HT1080 (cell line): ENCODE data around the gene MS4A10. TPM values are rescaled to one million over a fixed set of nuclear protein-coding genes. Genes with fewer than 3 reads are reported as not detected.
A peak's percentile ranks its signal among the peaks of the same experiment; 100 is the strongest.

Source experiments
- DNase-seq: peaks from one replicate; pipeline ENCODE4 v3.0.0-alpha.2; 2015; ENCODE audit warnings: low read depth
- total RNA-seq: library from RNA; depleted of rRNA; stranded (reverse); fragments of >200 nt; shearing (Covaris generic); gene quantifications from 2 replicates; pipeline ENCODE4 v1.2.3, GENCODE V29; 2014

The MS4A10 gene
- total RNA-seq, 1 experiment from 2014 or later, result not detected

DNA sequence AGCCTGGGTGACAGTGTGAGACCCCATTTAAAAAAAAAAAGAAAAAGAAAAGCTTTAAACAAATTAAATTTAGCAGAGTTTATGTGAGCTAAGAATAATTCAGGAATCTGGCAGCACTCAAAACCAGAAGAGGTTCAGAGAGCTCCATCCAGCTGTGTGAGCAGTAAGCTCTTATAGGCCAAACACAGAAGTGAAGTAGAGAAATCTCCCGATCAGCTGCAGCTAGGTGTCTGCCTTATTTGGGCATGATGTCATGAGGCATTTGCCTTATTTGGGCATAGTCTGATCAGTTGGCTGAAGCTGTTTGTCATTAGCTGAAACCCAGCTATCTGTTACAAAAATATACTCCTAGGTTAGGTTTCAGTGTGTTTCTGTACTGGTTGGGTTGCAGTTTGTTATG lies 20.3 kb upstream of the MS4A10 start:
- DNase-seq, result no peak

- DNase-seq, result no peak
Observed at GRCh38 chr11:60765355-60765754, 19.8 kb upstream of the MS4A10 start.

GRCh38 chr11:60766547-60766946 lies 18.6 kb upstream of the MS4A10 start:
- no peak for DNase-seq

- DNase-seq, result no peak
Observed at GRCh38 chr11:60767388-60767811, 17.7 kb upstream of the MS4A10 start.

DNA sequence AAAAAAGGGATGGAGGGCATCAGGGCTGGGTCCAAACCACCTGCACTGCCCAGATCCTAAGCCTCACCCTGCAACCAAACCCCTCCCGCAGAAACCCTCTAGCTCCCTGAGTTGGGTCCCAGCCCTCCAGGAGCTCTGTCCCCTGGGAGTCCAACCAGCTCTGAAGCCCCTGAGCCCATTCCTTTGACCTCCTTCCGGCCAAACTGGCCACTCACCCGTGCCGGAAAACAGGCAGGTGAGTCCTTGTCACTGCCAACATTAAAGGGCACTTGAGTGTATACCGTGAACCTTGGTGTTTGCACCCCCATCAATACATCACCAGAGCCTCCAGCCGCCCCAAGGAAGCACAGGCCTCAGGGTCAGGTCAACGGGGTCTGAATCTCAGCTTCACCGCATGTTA lies 16.9 kb upstream of the MS4A10 start:
- no peak for DNase-seq

GRCh38 chr11:60769273-60769672 lies 15.9 kb upstream of the MS4A10 start:
- DNase-seq, result no peak

DNA sequence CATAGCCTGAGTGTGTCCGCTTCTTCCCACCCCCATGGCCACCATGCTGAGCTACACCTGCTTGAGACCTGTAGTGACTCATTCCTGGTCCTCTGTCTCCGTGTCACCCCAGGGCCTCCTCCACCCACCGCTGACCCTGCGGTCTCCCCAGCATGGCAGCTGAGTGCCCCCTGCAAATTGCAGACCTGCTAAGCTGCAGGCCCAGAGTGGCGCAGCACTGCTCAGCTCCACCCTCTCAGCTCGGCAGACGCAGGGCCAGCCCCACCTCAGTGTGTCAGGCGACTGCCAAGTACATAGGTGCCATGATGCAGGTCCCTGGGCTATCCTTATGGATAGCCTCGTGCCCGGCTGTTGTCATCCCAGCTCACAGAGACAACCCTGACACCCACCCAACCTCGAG lies 15.3 kb upstream of the MS4A10 start:
- no peak for DNase-seq

DNA sequence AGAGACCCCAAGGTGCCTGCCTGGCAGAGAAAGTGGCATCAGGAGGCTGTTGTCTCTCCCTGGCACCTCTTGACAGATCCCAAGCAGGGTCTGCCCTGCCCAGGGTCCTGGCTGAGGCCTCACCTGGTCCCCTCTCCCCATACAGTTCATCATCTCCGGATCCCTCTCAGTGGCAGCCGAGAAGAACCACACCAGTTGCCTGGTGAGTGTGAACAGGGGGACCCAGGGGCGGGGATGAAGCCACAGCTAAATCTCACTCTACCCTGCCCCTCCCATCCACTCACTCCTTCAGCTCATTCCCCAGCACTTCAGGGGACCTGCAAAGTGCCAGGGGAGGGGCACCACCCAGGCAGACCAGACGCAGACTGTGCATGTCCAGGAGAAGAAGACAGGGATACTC lies 14.0 kb upstream of the MS4A10 start:
- no peak for DNase-seq

GRCh38 chr11:60771879-60772525 lies 13.1 kb upstream of the MS4A10 start:
- peak; percentile 24 for DNase-seq

GRCh38 chr11:60772666-60773065 lies 12.5 kb upstream of the MS4A10 start:
- DNase-seq, result no peak

- DNase-seq, result no peak
Observed at GRCh38 chr11:60774726-60775125, 10.4 kb upstream of the MS4A10 start.

DNA sequence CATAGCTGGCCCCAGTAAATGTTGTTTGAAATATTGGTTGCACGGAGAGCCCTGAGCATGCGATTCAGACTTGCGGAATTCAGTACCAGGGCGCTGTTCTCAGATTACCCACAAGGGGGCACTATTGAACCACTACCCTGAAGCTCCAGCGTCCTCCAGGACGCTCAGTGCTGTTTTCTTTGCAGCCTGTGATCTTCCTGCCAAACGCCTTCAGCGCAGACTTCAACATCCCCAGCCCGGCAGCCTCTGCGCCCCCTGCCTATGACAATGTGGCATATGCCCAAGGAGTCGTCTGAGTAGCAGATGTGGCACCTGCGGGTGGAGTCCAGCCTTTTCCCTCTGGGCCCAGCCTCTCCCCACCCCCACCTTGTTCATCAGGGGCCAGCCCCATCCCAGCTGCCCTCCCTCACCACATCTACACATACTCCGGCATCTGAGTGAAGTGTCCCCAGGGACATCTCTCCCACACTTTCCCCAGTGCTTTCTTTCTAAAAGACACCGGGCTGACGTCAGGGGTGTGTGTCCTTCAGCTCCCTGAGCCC lies 9.6 kb upstream of the MS4A10 start:
- DNase-seq, result peak; percentile 86

GRCh38 chr11:60776167-60776566 lies 9.0 kb upstream of the MS4A10 start:
- DNase-seq, result no peak

- no peak for DNase-seq
Observed at GRCh38 chr11:60777106-60777505, 8.0 kb upstream of the MS4A10 start.

- DNase-seq, result peak; percentile 72
Observed at GRCh38 chr11:60777572-60777971, 7.6 kb upstream of the MS4A10 start.

GRCh38 chr11:60780065-60780464 lies 5.1 kb upstream of the MS4A10 start:
- DNase-seq, result no peak

DNA sequence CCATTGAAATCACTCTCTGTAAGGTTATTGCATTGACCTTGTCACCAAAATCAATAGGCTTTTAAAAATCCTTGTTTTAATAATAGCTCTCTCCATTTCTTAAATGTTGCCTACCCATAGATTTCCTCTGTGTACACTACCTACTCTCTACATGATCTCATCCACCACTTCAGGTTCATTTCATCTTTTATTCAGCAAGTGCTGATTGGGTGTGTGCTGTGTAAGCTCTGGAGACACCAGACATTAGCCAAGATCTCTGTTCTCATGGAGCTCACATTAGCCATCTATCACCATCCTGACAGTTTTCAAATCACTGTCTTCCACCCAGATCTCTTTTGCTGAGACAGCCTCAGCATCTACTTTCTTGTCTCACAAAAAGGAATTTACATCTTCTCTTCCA lies 4.4 kb upstream of the MS4A10 start:
- no peak for DNase-seq

- DNase-seq, result no peak
Observed at GRCh38 chr11:60781286-60781980, 3.7 kb upstream of the MS4A10 start.

DNA sequence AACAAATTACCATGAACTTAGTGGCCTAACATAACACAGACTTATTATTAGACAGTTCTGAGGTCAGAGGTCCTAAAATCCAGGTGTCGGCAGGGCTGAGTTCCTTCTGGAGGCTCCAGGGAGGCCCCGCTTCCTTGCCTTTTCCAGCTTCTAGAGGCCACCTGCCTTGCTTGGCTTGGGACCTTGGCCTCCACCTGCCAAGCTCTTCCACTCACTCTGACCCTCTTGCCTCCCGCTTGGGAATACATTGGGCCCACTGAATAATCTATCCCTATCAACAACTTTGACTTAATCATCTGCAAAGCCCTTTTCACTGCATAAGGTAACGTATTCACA lies 3.2 kb upstream of the MS4A10 start:
- DNase-seq, result no peak

GRCh38 chr11:60782393-60783140 lies 2.6 kb upstream of the MS4A10 start:
- DNase-seq, result no peak

GRCh38 chr11:60783141-60783484 lies 2.0 kb upstream of the MS4A10 start:
- no peak for DNase-seq

- DNase-seq, result no peak
Observed at GRCh38 chr11:60783911-60784310, 1.2 kb upstream of the MS4A10 start.
